ENCODE results near the gene SORBS1.

SORBS1 gene

GRCh38 chr10:95337423-95338160, 223.6 kb downstream of the SORBS1 start:
- TF ChIP-seq, protein P1, sequence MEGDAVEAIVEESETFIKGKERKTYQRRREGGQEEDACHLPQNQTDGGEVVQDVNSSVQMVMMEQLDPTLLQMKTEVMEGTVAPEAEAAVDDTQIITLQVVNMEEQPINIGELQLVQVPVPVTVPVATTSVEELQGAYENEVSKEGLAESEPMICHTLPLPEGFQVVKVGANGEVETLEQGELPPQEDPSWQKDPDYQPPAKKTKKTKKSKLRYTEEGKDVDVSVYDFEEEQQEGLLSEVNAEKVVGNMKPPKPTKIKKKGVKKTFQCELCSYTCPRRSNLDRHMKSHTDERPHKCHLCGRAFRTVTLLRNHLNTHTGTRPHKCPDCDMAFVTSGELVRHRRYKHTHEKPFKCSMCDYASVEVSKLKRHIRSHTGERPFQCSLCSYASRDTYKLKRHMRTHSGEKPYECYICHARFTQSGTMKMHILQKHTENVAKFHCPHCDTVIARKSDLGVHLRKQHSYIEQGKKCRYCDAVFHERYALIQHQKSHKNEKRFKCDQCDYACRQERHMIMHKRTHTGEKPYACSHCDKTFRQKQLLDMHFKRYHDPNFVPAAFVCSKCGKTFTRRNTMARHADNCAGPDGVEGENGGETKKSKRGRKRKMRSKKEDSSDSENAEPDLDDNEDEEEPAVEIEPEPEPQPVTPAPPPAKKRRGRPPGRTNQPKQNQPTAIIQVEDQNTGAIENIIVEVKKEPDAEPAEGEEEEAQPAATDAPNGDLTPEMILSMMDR (conservative IDR thresholded peaks at IDR 0.05) = no peak
- no peak overlapping the region for H3K27ac ChIP-seq

- TF ChIP-seq, protein P1 (conservative IDR thresholded peaks at IDR 0.05) = no peak
- no peak overlapping the region for H3K27ac ChIP-seq
Observed at GRCh38 chr10:95336702-95337101, 224.5 kb downstream of the SORBS1 start.

DNA sequence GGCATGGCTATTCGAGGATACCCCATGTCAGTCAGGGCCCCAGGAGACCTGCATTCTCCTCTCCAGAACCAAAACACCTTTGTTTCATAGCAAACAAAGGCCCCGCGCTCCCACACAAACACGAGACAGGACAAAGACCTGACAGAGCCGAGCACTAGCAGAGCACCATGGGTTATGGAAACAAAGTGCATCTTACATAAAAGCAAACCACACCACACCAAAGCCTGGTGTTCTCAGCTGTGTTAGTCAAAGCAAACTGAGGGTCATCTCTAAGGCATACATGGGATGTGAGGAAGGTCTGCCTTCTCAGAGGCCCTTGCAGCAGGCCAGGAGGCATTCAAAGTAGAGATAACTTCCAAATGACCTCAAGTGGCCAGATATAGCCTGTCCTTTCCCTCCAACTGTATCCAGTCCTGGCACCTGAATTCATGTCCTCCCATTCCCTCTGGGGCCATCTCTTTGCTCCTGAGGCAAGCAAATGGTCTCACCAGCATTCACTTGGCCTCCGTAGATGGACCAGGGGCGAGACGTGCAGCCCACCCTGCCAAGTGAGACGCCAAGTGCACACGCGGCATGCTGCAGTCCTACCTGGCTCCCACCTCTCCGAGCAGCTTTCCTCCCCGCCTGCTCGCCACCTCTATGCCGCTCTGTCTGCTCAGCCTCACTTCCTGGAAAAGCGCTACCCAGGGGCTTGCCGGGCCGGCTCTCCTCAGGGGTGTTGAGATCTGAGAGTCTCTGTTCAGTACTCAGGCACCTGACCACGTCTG, 225.1 kb downstream of the SORBS1 start:
- TF ChIP-seq, protein P1 (conservative IDR thresholded peaks at IDR 0.05) = no peak
- H3K27ac ChIP-seq = no peak overlapping the region

DNA sequence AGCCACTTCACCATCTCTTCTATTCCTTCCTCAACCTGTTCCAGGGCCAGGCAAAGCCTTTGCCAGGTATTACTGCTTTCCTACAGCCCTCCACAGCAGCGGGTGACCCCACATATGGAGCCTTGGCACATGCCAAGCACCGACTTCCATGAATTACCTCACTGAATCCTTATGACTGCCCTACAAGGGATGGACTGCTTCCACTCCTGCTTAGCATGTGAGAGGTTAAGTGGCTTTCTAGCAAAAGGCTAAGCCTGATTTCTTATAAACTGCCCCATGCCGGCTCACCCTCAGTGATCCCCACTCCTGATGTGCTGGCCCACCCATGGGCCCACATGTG, 226.4 kb downstream of the SORBS1 start:
- TF ChIP-seq, protein P1 (conservative IDR thresholded peaks at IDR 0.05) = no peak
- no peak overlapping the region for H3K27ac ChIP-seq

DNA sequence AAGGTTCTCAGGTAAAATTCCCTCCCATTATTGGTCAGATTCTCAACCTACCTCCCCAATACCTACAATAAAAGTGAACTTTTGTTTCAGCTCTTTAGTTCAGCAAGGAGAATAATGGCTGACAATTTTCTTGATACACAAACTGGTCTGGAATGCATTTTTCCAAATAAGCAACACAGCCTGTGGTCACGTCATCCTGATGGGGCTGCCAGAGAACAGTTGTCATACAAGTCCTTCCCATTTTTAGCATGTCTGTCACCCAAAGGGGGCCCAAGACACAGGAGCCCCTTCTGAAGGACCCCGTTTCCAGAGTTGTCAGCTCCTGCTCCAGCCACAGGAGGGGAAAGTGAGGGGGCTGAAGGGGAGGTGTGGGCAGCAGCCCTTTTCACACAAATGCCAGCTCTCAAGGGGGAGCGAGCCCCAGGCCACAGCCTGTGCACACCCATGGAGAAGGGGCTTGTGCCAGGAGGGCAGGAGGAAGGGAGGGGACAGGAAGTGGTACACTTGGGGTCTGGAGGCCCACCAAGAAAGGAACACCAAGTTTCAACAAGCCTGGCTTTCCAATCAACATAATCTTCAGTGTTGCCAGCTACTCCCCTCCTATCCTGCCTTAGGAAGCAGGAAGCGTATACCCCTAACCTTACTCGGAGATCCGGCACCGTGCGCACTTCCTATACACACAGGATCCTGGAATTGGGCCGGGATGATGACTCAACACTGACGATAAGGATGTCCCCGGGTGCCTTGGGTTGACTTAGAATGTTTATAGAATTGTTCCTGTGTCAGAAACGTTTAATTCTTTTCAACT, 227.0 kb downstream of the SORBS1 start:
- H3K27ac ChIP-seq = no peak overlapping the region
- TF ChIP-seq, protein P1 (conservative IDR thresholded peaks at IDR 0.05) = no peak

- TF ChIP-seq, protein P1 (conservative IDR thresholded peaks at IDR 0.05) = no peak
Observed at GRCh38 chr10:95332666-95333249, 228.4 kb downstream of the SORBS1 start.

More at GRCh38 chr10:95332666-95333249, 228.4 kb downstream of the SORBS1 start:
- no peak overlapping the region for H3K27ac ChIP-seq
